MCF 10A (cell line): ENCODE results near the gene ALDH1A2. TPM values are rescaled to one million over a fixed set of nuclear protein-coding genes. Genes with fewer than 3 reads are reported as not detected.
A peak's percentile ranks its signal among the peaks of the same experiment; 100 is the strongest.

Source experiments
- BruUV-seq: library from RNA; stranded (reverse); fragments of 400-500 nt; replicated peaks from 2 replicates; lab custom pipeline; 2021; lab: Mats Ljungman, UMichigan
- CTCF ChIA-PET: fragments of 300-600 bp; sonication (Branson Sonifier 250); formaldehyde crosslinking; extraction: SDS; loops from one replicate; lab custom pipeline; 2021; ENCODE audit warnings: antibody characterized with exemption, inconsistent platforms; lab: Yijun Ruan, JAX
- POLR2A ChIA-PET: fragments of 300-600, 350-650 bp; sonication (Branson Sonifier 250); formaldehyde crosslinking; extraction: SDS; loops from one replicate; lab custom pipeline; 2020; ENCODE audit warnings: antibody characterized with exemption, inconsistent platforms; lab: Yijun Ruan, JAX
- DNase-seq: peaks from one replicate; pipeline ENCODE4 v3.0.0-alpha.2; 2018; ENCODE audit not compliant: unreplicated experiment
- H3K27ac Mint-ChIP-seq: one replicate; pipeline ENCODE4 v1.8.0; 2022; ENCODE audit warnings: mild to moderate bottlenecking, low read depth, mixed read lengths; ENCODE audit not compliant: unreplicated experiment
- H3K27me3 Mint-ChIP-seq: one replicate; pipeline ENCODE4 v1.8.0; 2022; ENCODE audit warnings: mixed read lengths; ENCODE audit not compliant: insufficient read depth, unreplicated experiment
- H3K36me3 Mint-ChIP-seq: one replicate; pipeline ENCODE4 v1.8.0; 2022; ENCODE audit warnings: mild to moderate bottlenecking, moderate library complexity, mixed read lengths; ENCODE audit not compliant: insufficient read depth, unreplicated experiment
- H3K4me1 Mint-ChIP-seq: one replicate; pipeline ENCODE4 v1.8.0; 2022; ENCODE audit warnings: mixed read lengths; ENCODE audit not compliant: insufficient read depth, unreplicated experiment
- H3K4me3 Mint-ChIP-seq: one replicate; pipeline ENCODE4 v1.8.0; 2022; ENCODE audit warnings: mild to moderate bottlenecking, moderate library complexity, mixed read lengths; ENCODE audit not compliant: unreplicated experiment
- H3K9me3 Mint-ChIP-seq: one replicate; pipeline ENCODE4 v1.8.0; 2022; ENCODE audit warnings: mixed read lengths; ENCODE audit not compliant: unreplicated experiment
- CTCF ChIP-seq: fragments of 200-600 bp; IDR thresholded peaks from one replicate; pipeline ENCODE4 v1.8.0; 2022; ENCODE audit warnings: antibody characterized with exemption, mild to moderate bottlenecking; ENCODE audit not compliant: unreplicated experiment
- intact Hi-C: fragments of 100-400 bp; cut with micrococcal nuclease; formaldehyde crosslinking; loops from 2 replicates; pipeline ENCODE4 v1.14.1; 2022
- total RNA-seq: library from RNA; stranded (reverse); gene quantifications from 2 replicates; pipeline ENCODE4 v1.2.3, GENCODE V29; 2022

Gene ALDH1A2
- total RNA-seq, 1 experiment from 2014 or later = 1.2 TPM

- ChIA-PET CTCF (interaction anchor here (0.6 to 1.2 kb wide), 4 partner anchors 19 to 156 kb away, joined by 3 to 4 read pairs (median 3); no protein-coding TSS in a partner anchor), POLR2A (no interaction called here)
- Mint-ChIP-seq H3K4me3 (no peak overlapping the region), H3K9me3 (peaks cover 17% of the 10 kb centered on the region), H3K36me3 (no peaks in the 10 kb centered on the region), H3K27me3 (no peaks in the 10 kb centered on the region), H3K27ac (no peak overlapping the region), H3K4me1 (no peaks in the 10 kb centered on the region)
- no peak for TF ChIP-seq CTCF
- no TSS peak for BruUV-seq
- DNase-seq = no peak
- intact Hi-C loops = no loop called here
Measured at GRCh38 chr15:58021332-58022230, 43.9 kb downstream of the ALDH1A2 start.

GRCh38 chr15:58019503-58020376 lies 45.8 kb downstream of the ALDH1A2 start:
- H3K27me3 Mint-ChIP-seq = no peaks in the 10 kb centered on the region
- ChIA-PET POLR2A (no interaction called here), CTCF (interaction anchor here (0.7 kb wide), 1 partner anchor 95 kb away, joined by 3 read pairs; no protein-coding TSS in a partner anchor)
- no peaks in the 10 kb centered on the region for H3K36me3 Mint-ChIP-seq
- H3K27ac Mint-ChIP-seq = no peak overlapping the region
- BruUV-seq = no TSS peak
- no peaks in the 10 kb centered on the region for H3K4me1 Mint-ChIP-seq
- intact Hi-C loops = no loop called here
- peaks cover 2% of the 10 kb centered on the region for H3K9me3 Mint-ChIP-seq
- H3K4me3 Mint-ChIP-seq = no peak overlapping the region
- peak; percentile 32 for DNase-seq
- no peak for TF ChIP-seq CTCF

GRCh38 chr15:58017869-58018268 lies 47.6 kb downstream of the ALDH1A2 start:
- Mint-ChIP-seq H3K9me3 (no peaks in the 10 kb centered on the region), H3K27me3 (no peaks in the 10 kb centered on the region), H3K4me1 (no peaks in the 10 kb centered on the region), H3K36me3 (no peaks in the 10 kb centered on the region), H3K27ac (no peak overlapping the region), H3K4me3 (no peak overlapping the region)
- BruUV-seq = no TSS peak
- POLR2A ChIA-PET = no interaction called here
- DNase-seq = no peak
- no peak for TF ChIP-seq CTCF
- intact Hi-C loops = no loop called here
- CTCF ChIA-PET = interaction anchor here (1.0 kb wide), 1 partner anchor 49 kb away, joined by 4 read pairs; no protein-coding TSS in a partner anchor
